Activated CD8-positive, alpha-beta memory T cell treated with anti-CD3 and anti-CD28 coated beads, Interleukin-2, amount 50 U/mL, for 1 hour (primary cell): Measurements from ENCODE around the gene MAP10.

Source experiments
- DNase-seq: peaks from one replicate; pipeline ENCODE4 v3.0.0-alpha.2; 2020; ENCODE audit errors: extremely low read depth

MAP10 gene

GRCh38 chr1:232853994-232854797 lies 49.0 kb downstream of the MAP10 start:
- no peak for DNase-seq

GRCh38 chr1:232854798-232855159 lies 49.6 kb downstream of the MAP10 start:
- DNase-seq = no peak

- DNase-seq = no peak
These were observed 51.3 kb downstream of the MAP10 start for GRCh38 chr1:232856541-232856940.
